ENCODE results near the gene CPT1B.

GRCh38 chr22:50626850-50627641 lies 48.8 kb upstream of the CPT1B start:
- TF ChIP-seq CTCF (conservative IDR thresholded peaks at IDR 0.05 in 1 of 2, IDR thresholded peaks at IDR 0.05 in 1 of 2; ENCODE audit: extremely low read depth in 1 of 2, insufficient read depth in 1 of 2, low read depth in 1 of 2, low read length in 2 of 2) (no peak), EZH2 (IDR thresholded peaks at IDR 0.05; ENCODE audit: borderline replicate concordance, low read length) (no peak)
